Brain pericyte (primary cell): ENCODE measurements around the gene C6.
"Not testable (repeated sequence)": the region's sequence is repeated elsewhere in the genome, so short reads cannot be mapped to it uniquely, and the experiment has no call there.

Experiments
- DNase-seq: peaks from one replicate; pipeline ENCODE4 v3.0.0-alpha.2; 2012; ENCODE audit warnings: low read depth, low spot score

The C6 gene

DNA sequence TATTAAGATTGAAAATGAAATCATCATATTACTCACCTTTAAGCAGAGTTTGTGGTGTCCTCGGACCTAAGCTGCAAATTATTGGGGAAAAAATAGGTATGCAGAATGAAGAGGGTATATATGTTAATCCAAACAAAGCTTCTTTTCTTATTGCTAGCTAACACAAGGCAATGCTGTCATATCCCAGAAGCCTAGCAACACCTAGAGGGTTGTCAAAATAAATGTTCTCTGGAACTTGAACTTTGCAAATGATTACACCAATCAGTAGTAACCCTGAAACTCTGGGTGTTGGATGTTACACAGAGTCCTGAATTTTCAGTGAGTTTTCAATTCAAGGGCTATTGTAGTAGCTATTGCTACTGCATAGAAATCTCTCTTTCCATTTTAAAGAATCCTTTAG is at the start of gene C6:
TSS of gene C6 (minus strand) at position 193 of the 400 bp plus-strand sequence. CDS start 10,302 bp downstream, outside the sequence.
- no peak for DNase-seq

DNA sequence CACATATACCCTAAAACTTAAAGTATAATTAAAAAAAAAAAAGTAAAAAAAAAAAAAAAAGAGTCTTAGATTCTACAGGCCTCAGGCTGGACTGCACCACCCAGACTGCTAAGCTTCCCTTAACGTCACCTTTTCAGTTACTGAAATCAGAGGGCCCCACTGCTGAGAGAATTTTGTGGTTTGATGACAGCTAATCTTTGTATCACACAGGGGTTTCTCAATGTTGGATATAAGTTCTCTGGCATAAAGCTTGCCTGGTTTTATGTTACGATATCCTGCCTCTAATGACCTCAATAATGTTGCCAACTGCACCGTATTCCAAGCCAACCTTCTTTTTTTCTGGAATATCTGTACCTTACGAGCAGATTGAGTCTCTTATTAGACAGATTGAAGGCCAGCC is 43.1 kb upstream of the C6 start:
- no peak for DNase-seq

DNA sequence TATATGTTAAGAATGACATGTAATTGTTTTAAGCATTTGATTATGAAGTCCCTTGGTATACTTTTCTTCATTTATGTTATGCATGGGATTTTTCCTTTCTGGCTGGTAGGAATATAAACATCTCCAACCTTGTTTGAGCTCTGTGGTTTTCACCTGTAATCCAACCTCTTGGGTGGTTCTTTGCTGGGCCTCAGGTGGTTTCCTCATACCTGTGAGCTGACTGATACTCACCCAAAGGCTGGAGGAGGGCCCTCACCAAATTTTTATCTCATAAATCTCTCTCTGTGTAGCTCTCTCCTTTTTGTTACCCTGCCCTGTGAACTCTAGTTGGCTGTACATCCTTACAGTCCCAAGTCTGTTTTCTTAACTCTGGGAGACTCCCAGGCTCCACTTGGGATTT is 39.8 kb upstream of the C6 start:
- DNase-seq = no peak

DNA sequence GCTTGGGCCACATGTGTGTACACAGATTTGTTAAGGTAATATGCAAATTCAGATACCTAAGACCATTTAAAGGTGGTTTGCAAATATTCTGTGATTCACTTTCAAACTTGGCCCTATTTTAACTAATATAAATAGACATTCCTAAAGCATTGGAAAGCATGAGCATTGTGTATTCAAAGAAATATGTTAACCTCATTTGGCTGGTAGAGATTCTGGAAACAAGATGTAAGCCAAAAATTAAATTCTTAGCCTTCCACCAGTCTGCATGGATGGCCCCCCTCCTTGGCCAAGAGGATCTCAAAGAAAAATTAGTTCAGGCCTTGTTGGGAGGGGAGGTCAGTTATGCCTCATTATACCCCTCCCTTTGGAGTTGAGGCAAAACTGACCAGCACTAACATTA is 38.7 kb upstream of the C6 start:
- DNase-seq = no peak

DNA sequence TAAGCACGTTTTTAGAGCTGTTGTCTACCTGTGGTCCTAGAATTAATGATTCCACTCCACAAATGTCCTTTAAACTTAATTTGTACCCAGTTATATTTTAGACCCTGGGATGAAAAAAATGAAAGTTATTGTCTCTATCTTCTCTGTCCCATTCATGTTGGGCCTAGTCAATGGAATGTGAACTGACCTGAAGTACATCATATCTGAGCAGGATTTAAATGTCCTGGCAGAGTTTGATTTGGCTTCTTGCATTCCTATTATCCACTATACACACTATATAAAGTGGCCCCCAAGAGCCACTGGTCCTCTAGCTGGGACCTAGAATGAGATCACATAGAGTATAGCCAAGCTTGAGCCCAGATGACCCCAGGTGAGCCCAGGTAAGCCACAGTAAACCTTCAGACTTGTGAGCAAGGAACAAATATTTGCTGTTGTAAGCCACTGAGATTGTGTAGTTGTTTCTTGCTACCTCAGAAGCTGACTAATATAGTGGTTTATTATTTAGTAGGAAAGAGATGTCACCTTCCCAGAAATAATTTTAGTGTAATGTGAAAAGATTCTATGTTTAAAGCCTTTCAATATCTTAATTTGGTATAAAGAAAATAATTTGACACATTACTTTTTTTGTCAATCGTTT is 37.1 kb upstream of the C6 start:
- DNase-seq = no peak

DNA sequence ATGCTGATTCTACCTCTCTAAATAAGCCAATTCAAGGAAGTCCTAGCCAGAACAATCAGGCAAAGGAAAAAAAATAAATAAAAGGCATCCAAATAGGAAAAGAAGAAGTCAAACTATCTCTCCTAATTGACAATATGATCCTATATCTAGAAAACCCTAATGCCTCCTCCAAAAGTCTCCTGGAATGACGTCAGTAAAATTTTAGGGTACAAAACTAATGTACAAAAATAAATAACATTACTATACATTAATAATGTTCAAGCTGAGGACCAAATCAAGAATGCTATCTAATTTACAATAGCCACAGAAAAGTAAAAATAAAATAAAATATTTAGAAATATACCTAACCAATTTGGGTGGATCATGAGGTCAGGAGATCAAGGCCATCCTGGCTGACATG is 33.8 kb upstream of the C6 start:
- DNase-seq = no peak

DNA sequence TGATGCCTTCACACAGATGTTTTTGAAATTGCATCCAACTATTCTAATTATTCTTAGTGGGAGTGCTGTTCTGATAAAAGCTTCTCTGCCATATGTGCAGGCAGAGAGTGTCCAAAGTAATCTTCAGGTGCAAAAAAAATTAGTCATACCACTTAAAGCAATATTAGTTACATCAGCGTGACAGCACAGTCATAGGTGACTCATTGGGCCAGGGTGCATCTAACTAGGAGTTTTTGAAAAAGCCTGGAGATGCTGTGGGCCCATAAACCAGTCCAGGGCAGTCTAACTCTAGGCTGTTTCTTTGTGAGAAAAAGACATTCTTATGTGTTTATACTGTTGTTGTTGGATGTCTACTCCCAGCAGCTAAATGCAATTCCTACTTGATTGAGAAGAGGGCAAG is 33.0 kb upstream of the C6 start:
- DNase-seq = no peak

DNA sequence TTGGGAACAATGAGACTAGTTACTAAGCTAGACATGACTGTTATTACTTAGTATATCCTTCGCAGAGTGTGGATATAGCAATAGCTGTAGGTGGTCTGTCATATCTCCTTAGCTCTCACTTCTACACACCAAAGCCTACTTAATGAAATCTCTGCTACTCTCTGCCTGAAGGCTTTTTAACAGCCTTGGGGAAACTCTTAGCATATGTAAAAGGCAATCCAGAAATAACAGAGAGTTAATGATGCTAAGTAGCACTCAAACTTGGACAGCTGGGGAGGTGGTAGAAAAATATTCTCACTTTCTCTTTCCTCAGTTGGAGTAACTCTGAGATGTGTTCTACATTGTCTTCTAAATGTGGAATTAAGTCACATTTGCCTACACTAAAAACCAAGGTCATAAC is 30.2 kb upstream of the C6 start:
- no peak for DNase-seq

DNA sequence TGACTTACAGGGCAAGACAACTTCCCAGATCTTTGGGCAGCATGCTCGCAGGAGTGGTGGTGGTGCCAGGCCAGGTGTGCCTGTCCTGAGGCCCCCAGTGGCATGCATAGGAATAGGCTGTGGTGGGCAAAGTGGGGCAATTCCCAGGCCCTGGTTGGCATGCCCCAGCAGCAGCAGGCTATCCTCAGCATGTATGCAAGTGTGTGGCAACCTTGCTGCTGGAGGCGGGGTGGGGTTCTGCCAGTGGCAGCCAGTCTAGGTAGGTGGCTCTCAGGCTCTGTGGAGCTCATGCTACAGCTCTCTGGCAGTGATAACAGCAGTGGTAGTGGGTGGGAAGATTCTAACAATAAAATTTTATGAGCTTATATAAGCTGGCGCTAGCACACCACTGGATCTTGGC is 27.7 kb upstream of the C6 start:
- no peak for DNase-seq

DNA sequence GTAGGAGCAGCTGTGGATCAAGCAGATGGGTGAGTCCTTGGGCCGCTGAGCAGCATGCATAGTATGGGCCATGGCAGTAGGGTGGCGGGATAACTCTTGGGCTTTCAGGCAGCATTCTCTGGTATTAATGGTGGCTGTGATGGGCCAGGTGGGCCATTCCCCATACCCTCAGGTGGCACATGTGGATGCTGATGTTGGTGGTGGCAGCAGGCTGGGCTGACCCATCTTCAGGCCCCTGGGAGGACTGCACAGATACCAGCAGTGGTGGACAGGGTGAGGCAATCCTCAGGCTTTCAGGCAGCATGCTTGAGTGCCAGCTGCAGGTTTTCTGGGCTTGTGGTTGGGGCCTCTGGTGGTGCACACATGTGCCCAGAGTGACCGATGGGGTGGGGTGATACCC is 27.1 kb upstream of the C6 start:
- DNase-seq = no peak

DNA sequence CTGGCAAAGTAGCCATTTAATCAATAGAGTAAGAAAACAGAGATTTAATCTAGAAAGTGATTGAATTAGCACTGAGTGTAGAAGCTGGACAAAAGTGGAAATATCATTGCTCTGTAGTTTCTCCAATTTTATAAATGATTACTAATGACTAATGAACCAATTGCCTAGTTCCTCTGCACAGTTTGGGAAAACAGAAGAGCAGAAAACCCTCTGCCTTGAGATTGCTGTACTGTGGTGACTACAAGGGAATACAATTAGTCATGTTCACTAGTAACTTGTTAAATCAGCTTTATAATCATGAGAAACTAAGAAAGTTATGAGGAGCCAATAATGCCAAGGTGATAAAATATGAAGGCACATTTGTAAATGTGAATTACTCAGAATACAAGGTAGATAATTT is 21.1 kb upstream of the C6 start:
- no peak for DNase-seq

DNA sequence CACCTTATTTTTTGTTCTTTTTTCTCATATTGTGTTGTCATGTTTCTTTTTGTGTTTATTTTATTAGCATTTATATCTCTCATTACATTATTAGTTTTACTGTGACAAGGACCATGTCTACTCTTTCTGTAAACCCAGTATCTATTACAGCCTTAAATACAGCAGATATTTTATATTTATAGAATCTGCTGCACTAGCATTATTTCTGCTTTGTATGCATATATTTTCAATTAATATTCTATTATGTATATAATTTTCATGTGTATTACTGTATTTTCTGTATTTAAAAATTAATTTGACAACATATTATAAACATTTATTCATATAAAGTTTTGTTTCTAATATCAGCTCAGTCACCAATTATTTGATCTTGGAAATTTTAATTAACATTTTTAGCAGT is 19.5 kb upstream of the C6 start:
- no peak for DNase-seq

DNA sequence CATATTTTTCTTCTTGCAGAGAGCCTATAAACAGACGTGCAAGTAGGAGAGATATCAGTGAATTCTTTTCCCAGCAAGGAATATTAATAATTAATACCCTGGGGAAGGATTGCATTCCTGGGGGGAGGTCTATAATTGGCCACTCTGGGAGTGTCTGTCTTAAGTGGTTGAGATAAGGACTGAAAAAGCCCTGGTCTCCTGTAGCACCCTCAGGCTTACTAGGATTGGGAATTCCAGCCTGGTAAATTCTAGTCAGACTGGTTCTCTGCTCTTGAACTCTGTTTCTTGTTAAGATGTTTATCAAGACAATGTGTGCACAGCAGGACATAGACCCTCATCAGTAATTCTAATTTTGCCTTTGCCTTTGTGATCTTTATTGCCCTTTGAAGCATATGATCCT is 16.9 kb upstream of the C6 start:
- not testable (repeated sequence) for DNase-seq

DNA sequence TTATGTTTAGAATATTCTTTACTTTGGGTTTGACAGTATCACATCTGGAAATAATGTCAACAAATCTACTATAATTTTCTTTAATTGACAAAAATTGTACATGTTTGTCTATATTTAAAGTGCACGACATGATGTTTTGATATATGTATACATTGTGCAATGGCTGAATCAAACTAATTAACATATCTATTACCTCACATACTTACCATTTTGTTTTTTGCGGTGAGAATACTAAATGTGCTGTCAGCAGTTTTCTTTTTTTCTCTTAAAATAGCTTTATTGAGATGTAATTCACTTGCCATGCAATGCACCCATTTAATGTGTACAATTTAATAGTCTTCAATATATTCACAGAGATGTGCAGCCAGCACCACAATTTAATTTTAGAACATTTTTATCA is 10.6 kb upstream of the C6 start:
- no peak for DNase-seq

DNA sequence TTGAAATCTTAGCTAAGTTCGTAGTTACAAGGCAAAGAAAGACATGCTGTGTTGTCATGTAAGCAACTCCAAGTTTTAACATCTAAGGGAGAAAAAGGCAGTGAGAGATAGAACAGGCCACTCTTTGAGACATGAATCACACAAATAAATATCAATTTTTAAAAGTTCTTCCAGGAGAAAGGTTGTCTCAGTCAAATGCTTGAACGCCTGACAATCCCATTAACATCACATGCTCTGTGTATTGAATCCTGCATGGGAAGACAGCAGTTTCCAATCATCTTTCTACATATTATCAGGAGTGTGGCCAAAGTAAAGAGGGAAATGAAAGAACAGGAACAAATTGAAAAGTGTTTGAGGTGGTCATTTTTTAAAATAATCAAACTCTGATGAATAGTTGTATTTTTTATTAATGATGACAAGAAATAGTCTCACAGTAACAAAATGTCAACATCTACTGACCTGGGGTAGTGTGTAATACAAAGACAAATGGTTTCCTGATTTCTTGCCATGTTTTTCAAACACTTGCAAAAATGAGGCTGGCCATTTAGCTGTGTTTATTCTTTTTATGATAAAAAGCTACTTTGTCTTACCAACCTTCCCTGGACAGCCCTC is 6.4 kb upstream of the C6 start:
- no peak for DNase-seq

DNA sequence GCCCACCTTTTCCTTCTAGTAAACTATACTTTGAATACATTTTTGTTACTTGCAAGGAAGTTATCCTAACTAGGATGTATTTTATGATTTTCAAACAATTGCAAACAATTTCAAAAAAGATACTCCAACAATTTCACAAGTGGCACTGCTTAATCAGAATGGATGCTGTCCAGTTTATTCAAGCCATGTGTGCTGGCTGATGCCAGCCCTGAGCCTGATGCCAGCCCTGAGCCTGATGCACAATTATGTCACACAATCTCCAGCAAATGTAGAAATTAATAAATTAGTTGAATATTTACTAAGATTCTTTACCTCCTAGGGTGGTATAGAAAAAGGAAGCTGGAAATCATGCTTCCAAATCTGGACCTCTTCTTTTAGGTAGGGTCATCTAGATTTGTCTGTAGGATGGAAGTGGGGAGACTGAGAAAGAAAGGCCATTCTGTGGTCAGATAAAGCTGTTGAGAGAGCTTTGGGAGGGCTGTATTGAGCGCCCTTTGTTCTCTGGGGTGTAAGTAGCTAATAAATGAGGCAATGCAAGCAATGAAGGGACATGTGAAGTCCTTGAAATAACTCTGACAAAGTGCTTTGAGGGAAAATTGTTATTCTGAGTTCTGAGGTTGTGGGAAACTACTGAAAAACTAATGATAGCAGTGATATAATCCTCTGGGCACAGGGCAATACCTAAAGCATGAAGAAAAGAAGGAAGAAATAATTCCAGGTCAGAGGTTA is 5.8 kb upstream of the C6 start:
- DNase-seq = no peak

DNA sequence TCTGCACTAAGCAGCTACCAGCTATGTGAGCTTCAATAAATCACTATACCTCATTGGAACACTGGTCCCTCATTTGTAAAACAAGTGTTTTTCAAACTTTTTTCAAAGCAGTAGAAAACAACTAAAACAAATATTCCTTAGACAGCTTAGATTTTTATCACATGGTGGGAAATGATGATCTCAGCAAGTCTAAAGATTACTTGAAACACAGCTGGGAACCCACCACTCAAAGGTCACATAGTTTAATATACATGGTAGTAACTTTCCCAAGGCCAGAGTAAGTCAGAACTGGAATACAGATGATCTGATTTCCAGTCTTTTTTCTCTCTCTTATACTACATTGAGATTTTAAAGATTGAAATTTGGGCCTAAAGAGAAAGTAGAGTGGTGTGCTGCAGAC is 850 bp upstream of the C6 start:
- no peak for DNase-seq

DNA sequence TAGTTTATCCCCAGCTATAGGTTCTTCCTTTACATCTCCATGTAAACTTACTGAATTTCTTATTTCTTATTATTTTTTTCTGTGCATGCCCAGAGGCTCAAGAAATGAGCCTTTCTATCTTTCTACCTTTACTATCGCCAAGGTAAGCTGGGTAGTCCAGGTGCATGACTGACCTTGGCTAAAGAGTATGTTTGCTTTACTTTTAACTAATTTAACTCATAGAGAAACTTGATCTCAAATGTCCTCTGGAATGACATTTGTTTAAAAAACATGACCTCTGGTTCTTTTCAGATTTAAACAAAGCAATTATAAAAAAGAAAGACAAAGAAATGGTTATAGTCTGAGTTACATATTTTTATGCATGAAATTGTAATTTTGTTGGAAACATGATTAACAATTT is 397 bp downstream of the C6 start:
- DNase-seq = no peak

DNA sequence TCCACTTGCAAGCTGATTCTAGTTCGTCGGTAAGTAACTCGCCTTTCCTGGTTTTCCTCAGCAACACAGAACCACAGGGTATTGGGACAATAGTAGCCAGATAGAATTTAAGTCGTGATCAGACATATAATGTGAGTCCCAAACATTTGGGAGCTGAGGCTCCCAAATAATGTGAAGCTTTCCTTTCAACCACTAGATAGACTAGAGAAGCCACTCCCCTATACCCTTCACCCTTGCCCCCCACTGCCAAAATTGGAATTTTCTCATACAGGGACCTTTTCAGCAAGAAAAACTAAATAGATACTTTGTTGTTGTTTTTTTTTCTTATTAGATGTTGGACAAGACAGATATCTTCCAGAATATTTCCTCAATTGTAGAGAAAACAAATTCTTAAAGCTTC is 1.9 kb downstream of the C6 start:
- no peak for DNase-seq

DNA sequence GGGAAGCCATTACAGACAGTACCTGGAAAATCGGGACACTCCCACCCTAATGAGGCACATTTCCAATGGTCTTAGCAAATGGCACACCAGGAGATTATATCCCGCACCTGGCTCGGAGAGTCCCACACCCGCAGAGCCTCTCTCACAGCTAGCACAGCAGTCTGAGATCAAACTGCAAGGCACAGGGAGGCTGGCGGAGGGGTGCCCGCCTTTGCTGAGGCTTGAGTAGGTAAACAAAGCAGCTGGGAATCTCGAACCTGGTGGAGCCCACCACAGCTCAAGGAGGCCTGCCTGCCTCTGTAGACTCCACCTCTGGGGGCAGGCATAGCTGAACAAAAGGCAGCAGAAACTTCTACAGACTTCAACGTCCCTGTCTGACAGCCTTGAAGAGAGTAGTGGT is 7.9 kb downstream of the C6 start:
- not testable (repeated sequence) for DNase-seq

DNA sequence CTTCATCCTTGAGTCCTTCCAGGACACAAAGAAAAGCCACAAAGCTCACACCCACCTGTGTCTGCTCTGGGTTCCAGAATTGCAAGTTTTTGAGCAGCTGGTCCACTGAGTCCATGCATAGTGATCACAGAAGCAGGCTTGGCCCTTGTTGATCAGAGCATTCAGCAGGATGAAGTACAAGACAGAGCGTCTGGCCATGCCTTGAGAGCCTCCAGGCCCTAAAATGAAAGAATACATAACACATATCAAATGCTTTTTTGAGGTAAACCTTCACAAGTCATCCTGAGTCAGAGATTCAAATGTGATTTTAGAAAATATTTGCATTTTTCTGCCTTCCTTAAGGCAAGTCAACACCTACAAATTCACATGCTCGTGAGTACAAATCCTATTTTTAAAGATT is 10.3 kb downstream of the C6 start:
- no peak for DNase-seq

DNA sequence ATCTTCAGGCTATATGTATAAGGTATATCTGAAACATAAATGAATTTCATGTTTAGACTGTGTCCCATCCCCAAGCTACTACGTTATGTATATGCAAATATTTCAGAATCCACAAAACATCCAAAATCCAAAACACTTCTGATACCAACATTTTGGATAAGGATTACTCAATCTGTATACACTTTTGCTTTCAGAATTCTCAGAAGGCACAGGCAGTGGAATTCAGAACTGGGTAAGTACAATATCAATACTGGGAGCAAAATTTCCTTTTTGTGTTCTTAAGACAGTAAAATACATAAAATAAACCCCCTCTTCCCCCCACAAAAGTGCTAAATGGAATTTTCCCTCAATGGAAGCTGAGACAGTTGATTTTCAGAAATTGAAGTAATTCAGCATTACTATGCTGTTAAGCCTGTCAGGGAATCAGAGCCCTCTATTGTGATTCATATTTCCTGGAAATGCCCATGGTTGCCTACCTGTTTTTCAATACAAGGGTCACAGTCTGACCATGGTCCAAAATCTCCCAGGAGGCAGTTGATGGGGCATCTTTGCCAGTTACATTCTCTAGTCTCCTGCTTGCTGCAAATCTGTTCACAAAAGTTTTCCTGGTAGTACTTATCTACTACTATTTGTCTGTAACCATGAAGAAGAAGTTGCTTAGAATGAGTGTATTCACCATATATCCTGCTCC is 12.1 kb downstream of the C6 start:
- no peak for DNase-seq

DNA sequence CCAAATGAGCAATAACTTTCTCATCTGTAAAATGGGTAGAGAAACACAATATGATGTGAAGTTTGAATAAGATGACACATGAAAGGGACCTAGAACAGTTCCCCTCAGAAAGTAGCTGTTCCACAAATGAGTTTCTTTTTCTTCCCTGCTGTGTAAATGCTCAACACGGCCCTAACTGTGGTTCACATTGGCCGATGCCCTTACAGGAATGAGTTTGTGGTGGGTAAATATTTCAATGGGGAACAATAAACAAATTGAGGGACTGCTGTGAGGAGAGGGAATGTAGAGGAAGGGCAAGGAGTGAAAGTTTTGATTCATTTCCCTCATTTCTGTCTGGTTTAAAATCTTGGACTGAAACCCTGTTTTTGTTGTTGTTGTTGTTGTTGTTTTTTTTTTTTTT is 12.8 kb downstream of the C6 start:
- no peak for DNase-seq
